Caco-2 (cell line): ENCODE results near the gene CPA4. TPM values are rescaled to one million over a fixed set of nuclear protein-coding genes. Genes with fewer than 3 reads are reported as not detected.

Experiments
- BruUV-seq: library from RNA; stranded (reverse); fragments of 400-500 nt; replicated peaks from 2 replicates; lab custom pipeline; 2021; lab: Mats Ljungman, UMichigan
- CTCF ChIA-PET: fragments of 300-600 bp; sonication (Branson Sonifier 250); formaldehyde crosslinking; loops from one replicate; lab custom pipeline; 2022; ENCODE audit warnings: antibody characterized with exemption; lab: Charles Lee
- POLR2A ChIA-PET: fragments of 300-600 bp; sonication (Branson Sonifier 250); formaldehyde crosslinking; loops from one replicate; lab custom pipeline; 2022; ENCODE audit warnings: antibody characterized with exemption; lab: Charles Lee
- DNase-seq, 2 experiments: peaks; one replicate each; pipeline versions ENCODE4 v3.0.0 to v3.0.0-alpha.2; 2020 to 2022
- H3K27me3 ChIP-seq: replicated peaks from 2 replicates; pipeline ENCODE4 v1.6.0; 2011; ENCODE audit warnings: low read length; ENCODE audit not compliant: control insufficient read depth, insufficient read depth
- H3K36me3 ChIP-seq: 2 replicates; pipeline ENCODE4 v1.5.1; 2011; ENCODE audit warnings: low read length; ENCODE audit not compliant: control insufficient read depth, insufficient read depth
- H3K4me1 ChIP-seq: fragments of 250-450 bp; sonication (Bioruptor Pico); 2 replicates; pipeline ENCODE4 v1.5.1; 2020; ENCODE audit warnings: mild to moderate bottlenecking
- H3K4me3 ChIP-seq: 2 replicates; pipeline ENCODE4 v1.5.1; 2011; ENCODE audit warnings: low read depth, mild to moderate bottlenecking, control low read depth, low read length
- H3K9me3 ChIP-seq: fragments of 250-450 bp; sonication (Bioruptor Pico); 2 replicates; pipeline ENCODE4 v1.5.1; 2020; ENCODE audit warnings: mild to moderate bottlenecking, moderate library complexity
- H3K27ac Mint-ChIP-seq: one replicate; pipeline ENCODE4 v1.8.0; 2022; ENCODE audit warnings: mixed read lengths; ENCODE audit not compliant: unreplicated experiment
- H3K27me3 Mint-ChIP-seq: one replicate; pipeline ENCODE4 v1.8.0; 2022; ENCODE audit warnings: mixed read lengths; ENCODE audit not compliant: insufficient read depth, unreplicated experiment
- H3K36me3 Mint-ChIP-seq: one replicate; pipeline ENCODE4 v1.8.0; 2022; ENCODE audit warnings: mild to moderate bottlenecking, mixed read lengths; ENCODE audit not compliant: insufficient read depth, unreplicated experiment
- H3K4me1 Mint-ChIP-seq: one replicate; pipeline ENCODE4 v1.8.0; 2022; ENCODE audit warnings: low read depth, mixed read lengths; ENCODE audit not compliant: unreplicated experiment
- H3K4me3 Mint-ChIP-seq: one replicate; pipeline ENCODE4 v1.8.0; 2022; ENCODE audit warnings: mild to moderate bottlenecking, moderate library complexity, mixed read lengths; ENCODE audit not compliant: unreplicated experiment
- H3K9me3 Mint-ChIP-seq: one replicate; pipeline ENCODE4 v1.8.0; 2022; ENCODE audit warnings: mixed read lengths; ENCODE audit not compliant: unreplicated experiment
- intact Hi-C: fragments of 100-400 bp; cut with micrococcal nuclease; formaldehyde crosslinking; loops from one replicate; pipeline ENCODE4 v1.10.0; 2022; ENCODE audit not compliant: unreplicated experiment
- total RNA-seq: library from RNA; stranded (reverse); gene quantifications from 2 replicates; pipeline ENCODE4 v1.2.3, GENCODE V29; 2022
- TF ChIP-seq, protein P1 (sequence below), 2 experiments: fragments of 200-600 bp in 1 of 2; IDR thresholded peaks; 1 replicate in 1 of 2; 2 replicates in 1 of 2; pipeline versions ENCODE4 v1.5.1 to v1.8.0; 2011 to 2022; ENCODE audit warnings: antibody characterized with exemption in 1 of 2, control low read depth in 1 of 2, inconsistent platforms in 1 of 2, low read depth in 1 of 2, low read length in 1 of 2, mild to moderate bottlenecking in 1 of 2, moderate library complexity in 1 of 2; ENCODE audit not compliant: insufficient read depth in 1 of 2, severe bottlenecking in 1 of 2, unreplicated experiment in 1 of 2

Gene CPA4
- total RNA-seq, 1 experiment from 2014 or later: 0.59 TPM

DNA sequence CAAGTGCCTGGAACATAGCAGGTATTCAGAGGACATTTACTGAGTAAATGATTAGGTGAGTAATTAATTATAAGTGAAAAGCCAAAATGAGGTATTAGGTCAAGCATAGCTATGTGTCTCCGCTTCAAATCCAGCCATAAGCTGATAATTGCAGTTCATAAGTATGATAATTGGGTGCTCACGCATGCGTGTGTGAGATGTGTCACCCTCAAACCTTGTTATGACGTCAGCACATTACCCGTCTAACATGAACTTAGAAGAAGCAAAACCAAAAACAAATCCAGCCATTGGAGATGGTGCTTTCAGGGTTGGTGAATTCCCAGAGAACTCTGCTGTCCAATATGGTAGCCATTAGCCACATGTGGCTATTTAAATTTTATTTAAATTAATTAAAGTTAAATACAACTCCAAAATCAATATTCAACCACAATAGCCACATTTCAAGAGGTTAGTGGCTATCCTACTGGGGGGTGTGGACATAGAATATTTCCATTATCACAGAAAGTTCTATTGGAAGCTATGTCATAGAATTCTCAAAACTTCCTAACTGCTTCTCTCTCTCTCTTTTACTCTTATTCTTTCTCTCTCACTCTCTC is 51.4 kb downstream of the CPA4 start, which contains the start of gene CPA5:
Gene CPA5, plus strand, starts transcription at position 546 of the 596 bp plus-strand sequence. CDS start 1,670 bp downstream, outside the sequence.
- Mint-ChIP-seq H3K27me3 (no peaks in the 10 kb centered on the region), H3K27ac (no peak within 1 kb of the TSS), H3K4me3 (no peak within 1 kb of the TSS), H3K36me3 (no peaks in the 10 kb centered on the region), H3K4me1 (peaks cover 18% of the 10 kb centered on the region), H3K9me3 (no peaks in the 10 kb centered on the region)
- intact Hi-C loops: no loop called here
- ChIA-PET CTCF (no interaction called here), POLR2A (no interaction called here)
- H3K27me3 ChIP-seq: no peaks in the 10 kb centered on the region
- H3K4me1 ChIP-seq: peaks cover 20% of the 10 kb centered on the region; the same call in 1 of the 2 replicates
- DNase-seq: no peak
- H3K9me3 ChIP-seq: peaks cover 7% of the 10 kb centered on the region; the same call in 1 of the 2 replicates
- no peak within 1 kb of the TSS for H3K4me3 ChIP-seq
- H3K36me3 ChIP-seq: no peaks in the 10 kb centered on the region
- no TSS peak for BruUV-seq
- TF ChIP-seq, protein P1, sequence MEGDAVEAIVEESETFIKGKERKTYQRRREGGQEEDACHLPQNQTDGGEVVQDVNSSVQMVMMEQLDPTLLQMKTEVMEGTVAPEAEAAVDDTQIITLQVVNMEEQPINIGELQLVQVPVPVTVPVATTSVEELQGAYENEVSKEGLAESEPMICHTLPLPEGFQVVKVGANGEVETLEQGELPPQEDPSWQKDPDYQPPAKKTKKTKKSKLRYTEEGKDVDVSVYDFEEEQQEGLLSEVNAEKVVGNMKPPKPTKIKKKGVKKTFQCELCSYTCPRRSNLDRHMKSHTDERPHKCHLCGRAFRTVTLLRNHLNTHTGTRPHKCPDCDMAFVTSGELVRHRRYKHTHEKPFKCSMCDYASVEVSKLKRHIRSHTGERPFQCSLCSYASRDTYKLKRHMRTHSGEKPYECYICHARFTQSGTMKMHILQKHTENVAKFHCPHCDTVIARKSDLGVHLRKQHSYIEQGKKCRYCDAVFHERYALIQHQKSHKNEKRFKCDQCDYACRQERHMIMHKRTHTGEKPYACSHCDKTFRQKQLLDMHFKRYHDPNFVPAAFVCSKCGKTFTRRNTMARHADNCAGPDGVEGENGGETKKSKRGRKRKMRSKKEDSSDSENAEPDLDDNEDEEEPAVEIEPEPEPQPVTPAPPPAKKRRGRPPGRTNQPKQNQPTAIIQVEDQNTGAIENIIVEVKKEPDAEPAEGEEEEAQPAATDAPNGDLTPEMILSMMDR (IDR thresholded peaks at IDR 0.05; ENCODE audit: insufficient read depth in 1 of 2, low read depth in 1 of 2, low read length in 1 of 2, severe bottlenecking in 1 of 2, unreplicated experiment in 1 of 2): no peak

DNA sequence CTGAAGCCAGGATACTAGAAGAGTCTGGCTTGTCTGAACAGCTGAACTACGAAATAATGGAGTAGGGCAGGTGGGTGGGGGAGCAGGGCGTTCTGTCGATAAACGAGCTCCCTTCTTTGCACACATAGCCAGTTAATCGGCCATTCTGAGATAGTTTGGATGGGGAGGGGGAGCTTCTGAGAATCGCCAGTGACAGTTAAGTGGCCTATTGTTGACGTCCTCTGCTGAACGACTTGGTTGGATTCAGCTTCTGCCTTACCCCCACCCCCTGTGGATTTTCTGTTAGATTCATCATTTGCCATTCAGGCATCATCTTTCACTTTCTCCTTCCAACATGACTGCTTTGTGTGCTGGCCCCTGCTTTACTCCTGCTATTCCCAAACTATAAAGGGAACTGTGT is 52.2 kb downstream of the CPA4 start:
- TF ChIP-seq, protein P1 (IDR thresholded peaks at IDR 0.05; ENCODE audit: insufficient read depth in 1 of 2, low read depth in 1 of 2, low read length in 1 of 2, severe bottlenecking in 1 of 2, unreplicated experiment in 1 of 2): no peak
- ChIA-PET CTCF (no interaction called here), POLR2A (no interaction called here)
- Histone ChIP-seq H3K9me3 (peaks cover 7% of the 10 kb centered on the region; the same call in 1 of the 2 replicates), H3K4me1 (peaks cover 23% of the 10 kb centered on the region; the same call in 1 of the 2 replicates), H3K4me3 (no peak overlapping the region), H3K27me3 (no peaks in the 10 kb centered on the region), H3K36me3 (no peaks in the 10 kb centered on the region)
- DNase-seq: no peak
- Mint-ChIP-seq H3K27me3 (no peaks in the 10 kb centered on the region), H3K27ac (no peak overlapping the region), H3K9me3 (no peaks in the 10 kb centered on the region), H3K36me3 (no peaks in the 10 kb centered on the region), H3K4me3 (no peak overlapping the region), H3K4me1 (peaks cover 18% of the 10 kb centered on the region)
- intact Hi-C loops: no loop called here
- no TSS peak for BruUV-seq

DNA sequence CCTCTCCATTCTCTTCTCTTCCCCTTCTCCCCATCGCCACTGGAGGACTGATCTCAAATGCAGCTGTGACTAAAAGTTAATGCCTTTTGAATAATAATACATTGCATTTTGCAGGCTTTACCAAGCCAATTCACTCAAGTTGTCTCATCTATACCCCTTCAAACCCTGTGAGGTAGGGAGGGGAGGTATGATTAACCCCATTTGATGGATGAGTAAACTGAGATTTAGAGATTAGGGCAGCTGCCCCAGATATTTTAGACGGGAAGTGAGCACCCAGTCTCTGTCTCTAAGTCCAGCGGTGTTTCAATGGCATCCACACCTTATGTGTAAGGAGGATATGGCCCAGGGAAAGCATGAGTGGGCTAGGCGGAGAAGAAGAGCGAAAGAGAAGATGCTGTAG is 52.8 kb downstream of the CPA4 start:
- Histone ChIP-seq H3K9me3 (peaks cover 7% of the 10 kb centered on the region; the same call in 1 of the 2 replicates), H3K27me3 (no peaks in the 10 kb centered on the region), H3K4me3 (no peak overlapping the region), H3K36me3 (no peaks in the 10 kb centered on the region), H3K4me1 (peaks cover 27% of the 10 kb centered on the region)
- DNase-seq: no peak
- CTCF ChIA-PET: no interaction called here
- Mint-ChIP-seq H3K27me3 (no peaks in the 10 kb centered on the region), H3K9me3 (no peaks in the 10 kb centered on the region), H3K4me3 (no peak overlapping the region), H3K27ac (no peak overlapping the region), H3K4me1 (peaks cover 18% of the 10 kb centered on the region), H3K36me3 (no peaks in the 10 kb centered on the region)
- BruUV-seq: no TSS peak
- POLR2A ChIA-PET: no interaction called here
- intact Hi-C loops: no loop called here
- TF ChIP-seq, protein P1 (IDR thresholded peaks at IDR 0.05; ENCODE audit: insufficient read depth in 1 of 2, low read depth in 1 of 2, low read length in 1 of 2, severe bottlenecking in 1 of 2, unreplicated experiment in 1 of 2): no peak
